GM19238 (cell line): ENCODE measurements around the gene L3HYPDH.

Source experiments
- DNase-seq: peaks from one replicate; pipeline ENCODE4 v3.0.0; 2011; ENCODE audit warnings: low spot score; ENCODE audit not compliant: insufficient read length

Gene L3HYPDH

DNA sequence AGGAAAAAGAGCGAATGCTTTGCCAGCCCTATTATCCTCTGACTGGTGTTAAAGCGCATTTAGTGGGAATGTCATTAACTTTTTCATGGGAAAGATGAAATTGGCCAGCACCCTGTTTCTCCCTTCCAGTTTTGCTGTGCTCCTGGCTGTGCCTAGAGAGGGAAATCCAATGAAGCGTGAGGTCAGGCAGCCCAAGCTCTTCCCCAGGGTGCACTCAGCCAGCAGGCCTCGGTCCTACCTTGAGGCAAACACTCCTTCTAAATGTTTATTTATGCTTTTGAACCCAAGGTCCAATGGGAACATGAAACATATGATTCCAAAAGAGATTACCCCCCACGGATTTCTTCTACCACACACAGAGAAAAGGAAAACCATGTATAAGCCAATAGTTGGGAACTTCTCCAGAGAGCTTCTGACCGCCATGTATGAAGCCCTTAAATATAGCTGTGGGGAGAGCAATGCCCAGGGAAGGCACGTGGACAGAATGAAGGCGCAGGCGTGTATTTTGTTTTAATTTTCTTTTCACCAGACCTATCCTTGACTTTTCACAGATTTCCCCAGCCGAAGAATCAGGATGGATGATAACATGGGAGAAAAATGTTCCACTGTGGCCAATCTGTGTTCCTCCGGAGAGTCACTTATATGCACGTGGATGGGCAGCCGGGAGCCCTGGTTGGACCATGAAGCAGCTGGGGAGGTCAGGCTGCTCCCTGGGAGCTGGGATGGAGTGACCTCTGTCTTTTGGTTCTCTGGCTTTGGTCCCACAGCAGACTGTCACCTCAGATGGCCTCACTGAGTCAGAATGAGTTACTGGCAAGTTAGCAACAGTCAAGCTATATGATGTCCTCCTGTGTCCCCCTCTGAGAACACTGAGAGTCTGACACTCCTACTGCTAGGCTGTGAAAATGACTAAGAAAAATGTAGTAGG is 56.3 kb downstream of the L3HYPDH start:
- DNase-seq = no peak

DNA sequence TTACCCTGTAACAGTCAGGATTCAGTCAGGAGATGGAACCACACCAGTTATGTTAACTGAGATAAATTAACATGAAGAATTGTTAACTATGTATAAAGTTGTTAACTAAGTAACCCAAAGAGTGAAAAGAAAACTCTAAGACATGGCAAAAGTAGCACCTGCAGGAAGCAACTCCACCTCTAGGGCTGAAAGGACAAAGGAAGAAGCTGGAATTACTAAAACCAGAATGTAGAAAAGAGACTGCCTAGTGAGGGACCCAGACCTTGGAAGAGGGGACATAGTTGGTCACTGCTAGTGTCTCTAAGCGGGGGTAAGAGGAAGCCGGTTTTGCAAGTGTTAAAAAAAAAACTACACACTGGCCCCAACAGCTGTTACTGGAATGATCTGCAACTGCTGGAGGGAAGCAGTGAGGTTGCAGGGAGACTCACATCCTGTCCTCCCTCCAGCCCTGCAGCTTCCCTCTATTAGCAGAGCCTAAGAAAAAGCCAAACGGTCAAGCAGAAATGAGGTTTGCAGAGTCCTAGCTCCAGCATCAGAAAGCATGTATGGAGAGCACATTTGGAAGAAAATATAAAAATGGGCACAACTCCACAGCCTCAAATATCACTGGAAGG is 58.8 kb downstream of the L3HYPDH start:
- no peak for DNase-seq

DNA sequence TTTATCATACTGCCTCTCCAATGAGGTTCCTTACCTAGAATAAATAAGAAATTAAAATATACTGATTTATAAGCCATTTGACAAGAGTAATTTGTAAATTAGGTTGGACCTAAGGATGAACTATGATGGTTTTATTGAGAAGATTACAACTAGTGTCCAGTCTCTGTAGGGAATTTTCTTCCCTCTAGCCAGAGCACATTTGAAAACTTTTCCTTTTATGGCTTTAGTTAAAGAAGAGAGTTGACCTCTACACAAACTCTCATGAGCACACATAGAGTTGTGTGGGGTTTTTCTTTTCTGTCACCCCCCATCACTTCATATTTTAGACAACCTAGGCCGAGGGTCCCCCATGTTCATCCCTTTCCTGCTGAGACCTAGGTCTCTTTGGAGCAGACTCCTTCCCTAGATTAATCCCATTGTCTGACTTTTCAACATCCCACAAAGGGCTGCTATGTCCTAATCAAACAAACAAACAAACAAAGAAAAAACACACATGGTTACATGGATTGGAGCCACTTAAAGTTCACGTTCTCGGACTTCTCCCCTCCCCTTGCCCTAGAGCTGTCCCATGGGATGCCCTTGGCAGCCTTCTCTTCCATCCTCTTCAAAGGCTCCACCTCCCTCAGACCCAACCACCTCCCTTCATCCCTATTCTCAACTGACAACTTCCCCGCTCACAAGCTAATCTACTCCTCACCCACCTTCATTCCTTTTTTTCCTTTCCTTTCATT is 59.7 kb downstream of the L3HYPDH start:
- no peak for DNase-seq
